Natural killer cell (primary cell): ENCODE results near the gene PARD3B. TPM values are rescaled to one million over a fixed set of nuclear protein-coding genes. Genes with fewer than 3 reads are reported as not detected.

ENCODE experiments used
- ATAC-seq, 3 donors: fragments of 150-1000 bp in 2 of 3; fragments of 200-7000 bp in 1 of 3; cut with Tn5 transposase; 1 replicate in 1 of 3; 2 replicates in 2 of 3; pipeline ENCODE4 v1.10.0; 2021; ENCODE audit warnings: mild to moderate bottlenecking in 2 of 3, moderate library complexity in 2 of 3
- DNase-seq, 2 donors: peaks; one replicate each; pipeline versions ENCODE4 v3.0.0 to v3.0.0-alpha.2; 2013 to 2021; ENCODE audit warnings: mixed read lengths in 1 of 2
- H3K27ac ChIP-seq: one replicate; pipeline ENCODE4 v1.5.1; 2013; ENCODE audit warnings: mild to moderate bottlenecking, low read length
- H3K27me3 ChIP-seq: one replicate; pipeline ENCODE4 v1.6.1; 2013; ENCODE audit warnings: low read length; ENCODE audit not compliant: control insufficient read depth, insufficient read depth
- H3K36me3 ChIP-seq: one replicate; pipeline ENCODE4 v1.6.1; 2013; ENCODE audit warnings: low read length; ENCODE audit not compliant: control insufficient read depth, insufficient read depth
- H3K4me1 ChIP-seq: one replicate; pipeline ENCODE4 v1.6.1; 2013; ENCODE audit warnings: low read length; ENCODE audit not compliant: control insufficient read depth, insufficient read depth
- H3K4me3 ChIP-seq: one replicate; pipeline ENCODE4 v1.5.1; 2013; ENCODE audit warnings: low read length
- H3K9me3 ChIP-seq: one replicate; pipeline ENCODE4 v1.6.1; 2013; ENCODE audit warnings: low read length; ENCODE audit not compliant: control insufficient read depth, insufficient read depth
- H3K27ac Mint-ChIP-seq, 2 donors: one replicate each; pipeline ENCODE4 v1.8.0; 2022; ENCODE audit warnings: mild to moderate bottlenecking in 2 of 2, mixed read lengths in 2 of 2, moderate library complexity in 1 of 2
- H3K27me3 Mint-ChIP-seq, 2 donors: one replicate each; pipeline ENCODE4 v1.8.0; 2022; ENCODE audit warnings: low read depth in 2 of 2, mixed read lengths in 2 of 2
- H3K36me3 Mint-ChIP-seq: one replicate; pipeline ENCODE4 v1.8.0; 2022; ENCODE audit warnings: mixed read lengths
- H3K4me1 Mint-ChIP-seq, 2 donors: one replicate each; pipeline ENCODE4 v1.8.0; 2022; ENCODE audit warnings: mixed read lengths in 2 of 2
- H3K4me3 Mint-ChIP-seq: one replicate; pipeline ENCODE4 v1.8.0; 2022; ENCODE audit warnings: mild to moderate bottlenecking, moderate library complexity, mixed read lengths
- H3K9me3 Mint-ChIP-seq, 2 donors: one replicate each; pipeline ENCODE4 v1.8.0; 2022; ENCODE audit warnings: mixed read lengths in 2 of 2
- WGBS: methylation state at CpG from one replicate; pipeline ENCODE4 v1.1.7; 2013; ENCODE audit warnings: missing lambda C conversion rate; ENCODE audit not compliant: insufficient coverage; 5-methylcytosine and 5-hydroxymethylcytosine counted together
- intact Hi-C: fragments of 100-400 bp; cut with micrococcal nuclease; formaldehyde crosslinking; loops from one replicate; pipeline ENCODE4 v1.14.2; 2022
- total RNA-seq, 4 donors: library from RNA; stranded (reverse); fragments of 120-200 nt in 1 of 4; gene quantifications; one replicate each; pipeline versions ENCODE4 v1.2.3 to v1.2.4, GENCODE V29; 2013 to 2022
- TF ChIP-seq, protein P1 (sequence below): fragments of 200-600 bp; IDR thresholded peaks from one replicate; pipeline ENCODE4 v1.8.0; 2022; ENCODE audit warnings: antibody characterized with exemption

Gene PARD3B
- total RNA-seq, 3 donors from 2014 or later (not counting 1 experiment from before 2014, with no cell fraction given): 0.13 to 0.45 TPM; not detected in 1

DNA sequence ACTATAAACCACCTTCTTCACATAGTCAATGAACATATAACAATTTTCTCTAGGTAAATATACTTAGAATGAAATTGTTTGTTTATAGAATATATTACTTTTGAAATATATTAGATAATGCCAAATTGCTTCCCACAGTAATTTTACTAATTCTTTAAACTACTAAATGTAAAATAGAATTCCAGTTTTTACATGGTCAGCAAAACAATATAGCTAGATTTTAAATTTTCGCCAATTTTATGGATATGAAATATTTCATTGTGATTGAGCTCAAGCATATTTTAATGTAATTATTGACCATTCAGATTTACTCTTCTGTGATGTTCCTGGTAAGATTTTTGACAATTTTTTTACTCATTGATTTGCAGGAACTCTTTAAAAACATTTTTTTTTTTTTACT lies 444.6 kb downstream of the PARD3B start:
- Mint-ChIP-seq H3K27ac (no peak overlapping the region), H3K4me1 (peaks cover 0 to 5% of the 10 kb centered on the region in 2 donors), H3K4me3 (no peak overlapping the region), H3K9me3 (no peaks in the 10 kb centered on the region), H3K27me3 (peaks cover 0 to 2% of the 10 kb centered on the region in 2 donors), H3K36me3 (no peaks in the 10 kb centered on the region)
- intact Hi-C loops: no loop called here
- no CpG with 5 or more reads among the region's 1 CpG for WGBS
- TF ChIP-seq, protein P1, sequence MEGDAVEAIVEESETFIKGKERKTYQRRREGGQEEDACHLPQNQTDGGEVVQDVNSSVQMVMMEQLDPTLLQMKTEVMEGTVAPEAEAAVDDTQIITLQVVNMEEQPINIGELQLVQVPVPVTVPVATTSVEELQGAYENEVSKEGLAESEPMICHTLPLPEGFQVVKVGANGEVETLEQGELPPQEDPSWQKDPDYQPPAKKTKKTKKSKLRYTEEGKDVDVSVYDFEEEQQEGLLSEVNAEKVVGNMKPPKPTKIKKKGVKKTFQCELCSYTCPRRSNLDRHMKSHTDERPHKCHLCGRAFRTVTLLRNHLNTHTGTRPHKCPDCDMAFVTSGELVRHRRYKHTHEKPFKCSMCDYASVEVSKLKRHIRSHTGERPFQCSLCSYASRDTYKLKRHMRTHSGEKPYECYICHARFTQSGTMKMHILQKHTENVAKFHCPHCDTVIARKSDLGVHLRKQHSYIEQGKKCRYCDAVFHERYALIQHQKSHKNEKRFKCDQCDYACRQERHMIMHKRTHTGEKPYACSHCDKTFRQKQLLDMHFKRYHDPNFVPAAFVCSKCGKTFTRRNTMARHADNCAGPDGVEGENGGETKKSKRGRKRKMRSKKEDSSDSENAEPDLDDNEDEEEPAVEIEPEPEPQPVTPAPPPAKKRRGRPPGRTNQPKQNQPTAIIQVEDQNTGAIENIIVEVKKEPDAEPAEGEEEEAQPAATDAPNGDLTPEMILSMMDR: no peak
- no peak overlapping the region for H3K27ac ChIP-seq
- ATAC-seq (no peak), DNase-seq (no peak)
- no peaks in the 10 kb centered on the region for H3K27me3 ChIP-seq
- no peaks in the 10 kb centered on the region for H3K9me3 ChIP-seq
- H3K36me3 ChIP-seq: no peaks in the 10 kb centered on the region
- H3K4me1 ChIP-seq: no peaks in the 10 kb centered on the region
- H3K4me3 ChIP-seq: no peak overlapping the region

DNA sequence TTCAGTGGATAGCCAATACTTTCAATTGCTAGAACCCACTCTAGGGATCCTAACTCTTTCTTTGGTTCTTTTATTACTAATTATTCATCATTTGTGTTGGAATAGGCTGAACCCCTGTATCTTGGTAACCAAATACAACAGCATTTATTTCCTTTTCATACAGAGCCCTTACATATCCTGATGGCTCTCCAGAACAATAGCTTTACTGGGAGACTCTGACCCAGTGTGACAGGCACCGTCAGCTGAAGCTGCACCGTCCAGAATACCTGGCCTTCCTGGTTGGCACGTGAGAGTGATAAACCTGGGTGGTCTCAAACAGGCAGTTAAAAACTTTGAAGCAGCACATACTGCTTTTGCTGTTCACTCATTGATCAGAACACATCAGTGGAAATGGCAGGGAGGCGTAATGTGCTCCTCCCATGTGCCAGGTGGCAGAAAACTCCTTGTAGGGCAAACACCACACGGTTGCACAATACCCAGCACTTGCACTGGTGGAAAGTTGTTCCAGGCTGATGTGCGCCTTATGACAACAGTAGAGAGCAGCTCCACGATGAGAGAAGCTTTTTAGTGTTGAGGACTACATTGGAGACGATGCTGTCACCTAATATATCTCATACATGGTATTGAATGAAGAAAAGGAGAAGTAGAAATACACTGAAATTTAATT lies 456.2 kb downstream of the PARD3B start:
- TF ChIP-seq, protein P1: no peak
- no peak for DNase-seq
- H3K4me3 ChIP-seq: no peak overlapping the region
- no peak overlapping the region for H3K27ac Mint-ChIP-seq
- intact Hi-C loops: no loop called here
- H3K27me3 Mint-ChIP-seq: no peaks in the 10 kb centered on the region
- no peak for ATAC-seq
- WGBS: 92% methylated on average over 7 of the region's 8 CpGs
- no peaks in the 10 kb centered on the region for H3K36me3 ChIP-seq
- H3K9me3 ChIP-seq: no peaks in the 10 kb centered on the region
- no peaks in the 10 kb centered on the region for H3K36me3 Mint-ChIP-seq
- H3K27ac ChIP-seq: no peak overlapping the region
- H3K4me1 ChIP-seq: no peaks in the 10 kb centered on the region
- H3K9me3 Mint-ChIP-seq: no peaks in the 10 kb centered on the region
- no peaks in the 10 kb centered on the region for H3K27me3 ChIP-seq
- H3K4me3 Mint-ChIP-seq: no peak overlapping the region
- peaks cover 7% of the 10 kb centered on the region in 2 donors for H3K4me1 Mint-ChIP-seq

DNA sequence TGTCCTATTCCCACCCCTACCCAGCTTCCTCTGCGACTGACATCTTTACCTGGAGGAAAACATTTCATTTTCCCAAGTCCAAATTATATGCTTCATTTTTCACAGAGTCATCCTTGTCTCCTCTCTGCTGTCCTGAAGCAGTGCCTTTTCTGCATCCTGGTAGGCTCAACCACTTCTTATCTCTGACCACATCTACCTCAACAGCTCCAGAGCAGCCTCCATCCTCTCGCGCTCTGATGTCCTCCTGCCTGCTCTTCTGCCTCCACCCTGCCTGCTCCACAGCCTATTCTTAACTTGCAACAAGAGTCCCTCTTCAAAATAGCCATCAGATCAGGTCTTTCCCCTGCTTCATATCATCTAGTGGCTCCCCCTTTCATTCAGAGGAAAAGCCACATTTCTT lies 457.1 kb downstream of the PARD3B start:
- no peak overlapping the region for H3K27ac ChIP-seq
- H3K4me1 ChIP-seq: no peaks in the 10 kb centered on the region
- DNase-seq: peak in 1 of 2 donors; percentile 39
- no peaks in the 10 kb centered on the region for H3K36me3 Mint-ChIP-seq
- H3K36me3 ChIP-seq: no peaks in the 10 kb centered on the region
- H3K27me3 Mint-ChIP-seq: no peaks in the 10 kb centered on the region
- H3K27me3 ChIP-seq: no peaks in the 10 kb centered on the region
- H3K4me3 ChIP-seq: no peak overlapping the region
- H3K9me3 ChIP-seq: no peaks in the 10 kb centered on the region
- TF ChIP-seq, protein P1: no peak
- 36% methylated on average over 3 of the region's 3 CpGs for WGBS
- peaks cover 7% of the 10 kb centered on the region in 2 donors for H3K4me1 Mint-ChIP-seq
- H3K9me3 Mint-ChIP-seq: no peaks in the 10 kb centered on the region
- peak overlapping the region in 1 of 2 donors; percentile 2 for H3K27ac Mint-ChIP-seq
- no peak overlapping the region for H3K4me3 Mint-ChIP-seq
- no peak for ATAC-seq
- intact Hi-C loops: no loop called here

DNA sequence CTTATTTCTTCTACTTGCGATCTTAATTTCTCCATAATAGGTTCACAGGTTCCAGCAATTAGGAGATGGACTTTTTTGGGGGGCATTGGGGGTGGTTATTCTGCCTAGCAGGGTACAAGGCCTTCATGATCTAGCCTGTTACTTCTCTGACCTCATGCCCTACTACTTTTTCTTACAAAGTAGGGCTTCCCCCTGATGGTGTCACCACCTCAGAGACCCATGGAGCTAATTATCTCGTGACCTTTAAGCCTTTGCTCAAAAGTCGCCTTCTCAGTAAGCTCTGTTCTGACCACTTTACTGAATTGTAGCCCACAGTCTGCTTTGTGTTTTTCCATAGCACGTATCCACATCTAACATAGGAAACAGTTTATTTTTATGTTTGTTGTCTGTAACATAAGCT lies 458.0 kb downstream of the PARD3B start:
- no peaks in the 10 kb centered on the region for H3K27me3 ChIP-seq
- TF ChIP-seq, protein P1: no peak
- H3K4me3 ChIP-seq: no peak overlapping the region
- intact Hi-C loops: no loop called here
- no peak overlapping the region for H3K4me3 Mint-ChIP-seq
- H3K27ac ChIP-seq: no peak overlapping the region
- ATAC-seq: no peak
- no peak for DNase-seq
- H3K36me3 ChIP-seq: no peaks in the 10 kb centered on the region
- peaks cover 7% of the 10 kb centered on the region in 2 donors for H3K4me1 Mint-ChIP-seq
- no peak overlapping the region for H3K27ac Mint-ChIP-seq
- H3K9me3 ChIP-seq: no peaks in the 10 kb centered on the region
- H3K9me3 Mint-ChIP-seq: no peaks in the 10 kb centered on the region
- 51% methylated on average over 2 of the region's 4 CpGs for WGBS
- no peaks in the 10 kb centered on the region for H3K36me3 Mint-ChIP-seq
- no peaks in the 10 kb centered on the region for H3K4me1 ChIP-seq
- H3K27me3 Mint-ChIP-seq: no peaks in the 10 kb centered on the region
